GM10847 (cell line): ENCODE results near the gene ACTL7A.

Source experiments
- POLR2A ChIP-seq: IDR thresholded peaks from 2 replicates; pipeline ENCODE4 v1.6.1; 2011; ENCODE audit not compliant: insufficient read length; ENCODE audit errors: extremely low read depth

ACTL7A gene

GRCh38 chr9:108842610-108843295, 19.3 kb upstream of the ACTL7A start:
- TF ChIP-seq POLR2A, result no peak

GRCh38 chr9:108844391-108844790, 17.7 kb upstream of the ACTL7A start:
- TF ChIP-seq POLR2A, result no peak

- no peak for TF ChIP-seq POLR2A
These were observed 17.2 kb upstream of the ACTL7A start for GRCh38 chr9:108844856-108845255.

- TF ChIP-seq POLR2A, result no peak
These were observed 16.6 kb upstream of the ACTL7A start for GRCh38 chr9:108845507-108845906.

GRCh38 chr9:108845947-108846346, 16.1 kb upstream of the ACTL7A start:
- TF ChIP-seq POLR2A, result no peak

- TF ChIP-seq POLR2A, result no peak
These were observed 11.7 kb upstream of the ACTL7A start for GRCh38 chr9:108850293-108850897.

- TF ChIP-seq POLR2A, result no peak
These were observed 10.9 kb upstream of the ACTL7A start for GRCh38 chr9:108851138-108851537.

GRCh38 chr9:108852079-108852478, 10.0 kb upstream of the ACTL7A start:
- TF ChIP-seq POLR2A, result no peak

- TF ChIP-seq POLR2A, result no peak
These were observed 8.0 kb upstream of the ACTL7A start for GRCh38 chr9:108854094-108854493.

- TF ChIP-seq POLR2A, result no peak
These were observed 7.2 kb upstream of the ACTL7A start for GRCh38 chr9:108854641-108855528.

GRCh38 chr9:108855529-108855886, 6.6 kb upstream of the ACTL7A start:
- no peak for TF ChIP-seq POLR2A

GRCh38 chr9:108855888-108856287, 6.2 kb upstream of the ACTL7A start, which contains the start of gene ACTL7B:
ACTL7B (minus strand) TSS chr9:108855986; CDS start chr9:108855930, 56 bp downstream.
- TF ChIP-seq POLR2A, result no peak

GRCh38 chr9:108857572-108857971, 4.5 kb upstream of the ACTL7A start:
- no peak for TF ChIP-seq POLR2A

- no peak for TF ChIP-seq POLR2A
These were observed 2.5 kb upstream of the ACTL7A start for GRCh38 chr9:108859459-108860114.

GRCh38 chr9:108860354-108860753, 1.7 kb upstream of the ACTL7A start:
- TF ChIP-seq POLR2A, result no peak
